Peyer's patch (tissue), 4 donors: ENCODE results near the gene FAM3C. TPM values are rescaled to one million over a fixed set of nuclear protein-coding genes. Genes with fewer than 3 reads are reported as not detected.

Source experiments
- DNase-seq, 3 donors: peaks; one replicate each; pipeline ENCODE4 v3.0.0-alpha.2; 2017 to 2019
- H3K27ac ChIP-seq, 4 donors: fragments of 200-600 bp; sonication (generic); one replicate each; pipeline ENCODE4 v1.5.1; 2016 to 2019
- H3K27me3 ChIP-seq, 2 donors: fragments of 200-600 bp; sonication (generic); one replicate each; pipeline ENCODE4 v1.5.1; 2019
- H3K36me3 ChIP-seq, 3 donors: fragments of 200-600 bp; sonication (generic); one replicate each; pipeline ENCODE4 v1.5.1; 2016 to 2019
- H3K4me1 ChIP-seq, 4 donors: fragments of 200-600 bp; sonication (generic); one replicate each; pipeline ENCODE4 v1.5.1; 2016 to 2019
- H3K4me3 ChIP-seq, 4 donors: fragments of 200-600 bp; sonication (generic); 1 replicate in 3 of 4; 2 replicates in 1 of 4; pipeline ENCODE4 v1.5.1; 2016 to 2019; ENCODE audit warnings: mild to moderate bottlenecking in 1 of 4
- H3K9me3 ChIP-seq, 4 donors: fragments of 200-600 bp; sonication (generic); one replicate each; pipeline ENCODE4 v1.5.1; 2016 to 2019; ENCODE audit warnings: mild to moderate bottlenecking in 1 of 4
- POLR2A ChIP-seq, 2 donors: fragments of 450-650 bp; IDR thresholded peaks; one replicate each; pipeline ENCODE4 v1.5.1; 2017; ENCODE audit warnings: antibody characterized with exemption in 2 of 2, mild to moderate bottlenecking in 2 of 2, moderate library complexity in 2 of 2
- total RNA-seq, 4 donors: library from RNA; depleted of rRNA; stranded (reverse); fragments of >200 nt; gene quantifications; one replicate each; pipeline ENCODE4 v1.1.0, GENCODE V29; 2016
- TF ChIP-seq, protein P1 (sequence below), 6 experiments: fragments of 450-650 bp in 4 of 6; fragments of 200-600 bp in 2 of 6; sonication (generic) in 1 of 6; IDR thresholded peaks; one replicate each; pipeline ENCODE4 v1.5.1; 2017 to 2019; ENCODE audit warnings: antibody characterized with exemption in 6 of 6, mild to moderate bottlenecking in 3 of 6, moderate library complexity in 1 of 6

FAM3C gene
- total RNA-seq, 4 donors from 2014 or later: 20.6 to 204 (median 149) TPM

- H3K4me3 ChIP-seq: no peak overlapping the region
- H3K27ac ChIP-seq: no peak overlapping the region
- DNase-seq: no peak
- no peak for TF ChIP-seq POLR2A (IDR thresholded peaks at IDR 0.05)
- TF ChIP-seq, protein P1, sequence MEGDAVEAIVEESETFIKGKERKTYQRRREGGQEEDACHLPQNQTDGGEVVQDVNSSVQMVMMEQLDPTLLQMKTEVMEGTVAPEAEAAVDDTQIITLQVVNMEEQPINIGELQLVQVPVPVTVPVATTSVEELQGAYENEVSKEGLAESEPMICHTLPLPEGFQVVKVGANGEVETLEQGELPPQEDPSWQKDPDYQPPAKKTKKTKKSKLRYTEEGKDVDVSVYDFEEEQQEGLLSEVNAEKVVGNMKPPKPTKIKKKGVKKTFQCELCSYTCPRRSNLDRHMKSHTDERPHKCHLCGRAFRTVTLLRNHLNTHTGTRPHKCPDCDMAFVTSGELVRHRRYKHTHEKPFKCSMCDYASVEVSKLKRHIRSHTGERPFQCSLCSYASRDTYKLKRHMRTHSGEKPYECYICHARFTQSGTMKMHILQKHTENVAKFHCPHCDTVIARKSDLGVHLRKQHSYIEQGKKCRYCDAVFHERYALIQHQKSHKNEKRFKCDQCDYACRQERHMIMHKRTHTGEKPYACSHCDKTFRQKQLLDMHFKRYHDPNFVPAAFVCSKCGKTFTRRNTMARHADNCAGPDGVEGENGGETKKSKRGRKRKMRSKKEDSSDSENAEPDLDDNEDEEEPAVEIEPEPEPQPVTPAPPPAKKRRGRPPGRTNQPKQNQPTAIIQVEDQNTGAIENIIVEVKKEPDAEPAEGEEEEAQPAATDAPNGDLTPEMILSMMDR (IDR thresholded peaks at IDR 0.05): no peak
- H3K27me3 ChIP-seq: peaks cover 0 to 21% of the 10 kb centered on the region in 2 donors
- peaks cover 0 to 21% (median 3%) of the 10 kb centered on the region in 4 donors for H3K4me1 ChIP-seq
- no peaks in the 10 kb centered on the region for H3K9me3 ChIP-seq
- H3K36me3 ChIP-seq: no peaks in the 10 kb centered on the region
These were observed 65.1 kb downstream of the FAM3C start for GRCh38 chr7:121331048-121331447.

GRCh38 chr7:121330053-121330833, 65.9 kb downstream of the FAM3C start:
- TF ChIP-seq, protein P1 (IDR thresholded peaks at IDR 0.05): no peak
- TF ChIP-seq POLR2A (IDR thresholded peaks at IDR 0.05): no peak
- Histone ChIP-seq H3K9me3 (no peaks in the 10 kb centered on the region), H3K4me3 (peak overlapping the region; percentile 34 to 52 (median 38)), H3K4me1 (peaks cover 0 to 21% (median 3%) of the 10 kb centered on the region in 4 donors), H3K27me3 (peaks cover 0 to 21% of the 10 kb centered on the region in 2 donors), H3K27ac (peak overlapping the region in 1 of 4 donors; percentile 52), H3K36me3 (no peaks in the 10 kb centered on the region)
- DNase-seq: peak in 2 of 3 donors; percentile 49 to 51

GRCh38 chr7:121329191-121330052, 66.7 kb downstream of the FAM3C start:
- peaks cover 0 to 21% of the 10 kb centered on the region in 2 donors for H3K27me3 ChIP-seq
- H3K9me3 ChIP-seq: no peaks in the 10 kb centered on the region
- H3K36me3 ChIP-seq: no peaks in the 10 kb centered on the region
- peak overlapping the region; percentile 34 to 52 (median 38) for H3K4me3 ChIP-seq
- peak overlapping the region in 1 of 4 donors; percentile 52 for H3K27ac ChIP-seq
- no peak for TF ChIP-seq POLR2A (IDR thresholded peaks at IDR 0.05)
- TF ChIP-seq, protein P1 (IDR thresholded peaks at IDR 0.05): no peak
- peaks cover 0 to 21% (median 3%) of the 10 kb centered on the region in 4 donors for H3K4me1 ChIP-seq
- DNase-seq: peak in 2 of 3 donors; percentile 32 to 66

DNA sequence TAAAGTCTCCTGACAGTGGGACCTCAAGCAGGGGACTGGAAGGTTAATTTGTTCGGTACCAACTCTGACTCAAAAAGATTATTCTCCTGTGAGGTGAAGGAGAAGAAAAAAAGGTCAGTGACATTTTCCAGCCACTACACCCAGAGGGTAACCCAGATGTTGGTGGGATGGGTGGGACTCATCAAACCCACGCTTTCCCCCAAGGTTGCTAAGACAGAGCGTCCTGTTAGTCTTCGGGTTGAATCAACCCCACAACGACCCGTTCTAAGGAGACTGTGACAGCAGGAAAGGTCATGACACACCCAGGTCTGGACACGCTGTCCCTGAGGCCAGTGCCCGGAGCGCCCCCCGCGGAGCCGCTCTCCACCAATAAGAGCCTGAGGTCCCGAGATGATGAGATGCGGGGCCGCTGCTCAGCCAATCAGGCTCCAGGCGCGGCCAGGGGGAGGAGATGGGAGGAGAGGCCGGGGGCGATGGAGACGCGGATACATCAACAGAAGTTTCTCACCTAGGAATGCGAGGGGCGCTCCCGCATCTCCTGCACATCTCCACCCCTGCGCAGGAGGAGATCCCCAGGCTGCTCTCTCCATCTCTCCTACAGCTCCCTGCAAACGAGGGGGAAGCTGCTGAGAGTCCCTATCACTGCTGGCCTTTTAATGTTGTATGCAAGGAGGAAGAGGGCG, 67.5 kb downstream of the FAM3C start, which contains the start of gene WNT16:
WNT16 (plus strand) TSS at position 493 of the 683 bp plus-strand sequence. CDS start 293 bp downstream, outside the sequence.
- DNase-seq: peak in 2 of 3 donors; percentile 34 to 53
- Histone ChIP-seq H3K27me3 (peaks cover 0 to 21% of the 10 kb centered on the region in 2 donors), H3K4me1 (peaks cover 0 to 21% (median 3%) of the 10 kb centered on the region in 4 donors), H3K9me3 (no peaks in the 10 kb centered on the region), H3K27ac (peak within 1 kb of the TSS in 1 of 4 donors; percentile 52), H3K4me3 (peak within 1 kb of the TSS; percentile 34 to 52 (median 38)), H3K36me3 (no peaks in the 10 kb centered on the region)
- no peak for TF ChIP-seq POLR2A (IDR thresholded peaks at IDR 0.05)
- TF ChIP-seq, protein P1 (IDR thresholded peaks at IDR 0.05): no peak

- no peaks in the 10 kb centered on the region for H3K9me3 ChIP-seq
- no peak for DNase-seq
- TF ChIP-seq, protein P1 (IDR thresholded peaks at IDR 0.05): no peak
- TF ChIP-seq POLR2A (IDR thresholded peaks at IDR 0.05): no peak
- no peaks in the 10 kb centered on the region for H3K36me3 ChIP-seq
- H3K27ac ChIP-seq: no peak overlapping the region
- H3K4me1 ChIP-seq: peaks cover 0 to 21% (median 3%) of the 10 kb centered on the region in 4 donors
- no peak overlapping the region for H3K4me3 ChIP-seq
- peaks cover 0 to 21% of the 10 kb centered on the region in 2 donors for H3K27me3 ChIP-seq
These were observed 68.4 kb downstream of the FAM3C start for GRCh38 chr7:121327671-121328070.
